GM18867 (cell line): Measurements from ENCODE around the gene TIGD3.

ENCODE experiments used
- ATAC-seq: cut with Tn5 transposase; IDR thresholded peaks from one replicate; pipeline ENCODE4 v1.9.1; 2021; ENCODE audit warnings: mild to moderate bottlenecking, moderate library complexity; ENCODE audit not compliant: unreplicated experiment

TIGD3 gene

GRCh38 chr11:65388731-65389130, 34.2 kb downstream of the TIGD3 start:
- no peak for ATAC-seq

GRCh38 chr11:65389294-65389980, 34.9 kb downstream of the TIGD3 start:
- no peak for ATAC-seq

GRCh38 chr11:65390099-65390941, 35.8 kb downstream of the TIGD3 start:
- ATAC-seq: no peak

GRCh38 chr11:65390996-65391395, 36.4 kb downstream of the TIGD3 start:
- no peak for ATAC-seq

GRCh38 chr11:65392186-65392829, 37.8 kb downstream of the TIGD3 start:
- no peak for ATAC-seq

- no peak for ATAC-seq
Observed at GRCh38 chr11:65392899-65393298, 38.3 kb downstream of the TIGD3 start.

- ATAC-seq: no peak
Observed at GRCh38 chr11:65393513-65394079, 39.0 kb downstream of the TIGD3 start.

GRCh38 chr11:65394125-65394536, 39.6 kb downstream of the TIGD3 start:
- no peak for ATAC-seq

GRCh38 chr11:65395961-65396530, 41.5 kb downstream of the TIGD3 start:
- no peak for ATAC-seq

- ATAC-seq: no peak
Observed at GRCh38 chr11:65396769-65397745, 42.5 kb downstream of the TIGD3 start.

GRCh38 chr11:65398362-65398910, 43.9 kb downstream of the TIGD3 start:
- no peak for ATAC-seq

GRCh38 chr11:65399249-65399648, 44.7 kb downstream of the TIGD3 start:
- no peak for ATAC-seq

GRCh38 chr11:65399845-65400244, 45.3 kb downstream of the TIGD3 start:
- ATAC-seq: no peak

GRCh38 chr11:65400307-65401072, 45.9 kb downstream of the TIGD3 start:
- no peak for ATAC-seq

GRCh38 chr11:65401073-65401802, 46.7 kb downstream of the TIGD3 start:
- ATAC-seq: no peak

- ATAC-seq: no peak
Observed at GRCh38 chr11:65401803-65402248, 47.3 kb downstream of the TIGD3 start.

GRCh38 chr11:65402790-65403189, 48.2 kb downstream of the TIGD3 start:
- no peak for ATAC-seq

GRCh38 chr11:65403607-65404121, 49.1 kb downstream of the TIGD3 start:
- ATAC-seq: no peak
